ENCODE measurements around the gene RAB22A. TPM values are rescaled to one million over a fixed set of nuclear protein-coding genes. Genes with fewer than 3 reads are reported as not detected.

RAB22A gene
- total and polyA plus RNA-seq, 9 of the 15 experiments (the other 6 are each of a cell fraction or from before 2014, with no cell fraction given): 1.1 to 8.0 (median 6.7) TPM

DNA sequence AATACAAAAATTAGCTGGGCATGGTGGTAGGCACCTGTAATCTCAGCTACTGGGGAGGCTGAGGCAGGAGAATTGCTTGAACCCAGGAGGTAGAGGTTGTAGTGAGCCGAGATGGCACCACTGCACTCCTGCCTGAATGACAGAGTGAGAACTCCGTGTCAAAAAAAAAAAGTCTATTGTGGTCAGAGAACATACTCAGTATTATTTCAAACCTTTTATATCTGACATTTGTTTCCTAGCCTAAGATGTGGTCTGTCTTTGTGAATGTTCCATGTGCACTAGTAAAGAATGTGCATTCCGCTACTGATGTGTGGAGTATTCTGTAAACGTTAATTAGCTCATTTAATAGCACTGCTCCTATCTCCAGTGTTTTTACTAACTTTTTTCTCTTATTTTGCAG lies 11.7 kb downstream of the RAB22A start:
- no peaks in the 10 kb centered on the region for H3K9me3 ChIP-seq (replicated peaks; ENCODE audit: control insufficient read depth, insufficient read depth, low read depth, low read length)
- ATAC-seq (no peak), FAIRE-seq (no peak), DNase-seq (ENCODE audit: extremely low read depth in 1 of 4, low spot score in 3 of 4) (no peak)
- no peaks in the 10 kb centered on the region for H3K4me1 ChIP-seq (replicated peaks in 1 of 2; ENCODE audit: control insufficient read depth in 2 of 2, insufficient read depth in 2 of 2, low read length in 2 of 2)
- H3K9ac ChIP-seq (ENCODE audit: insufficient read depth in 1 of 2, low read depth in 2 of 2, low read length in 2 of 2): no peak overlapping the region
- H3K4me2 ChIP-seq (ENCODE audit: insufficient read depth, low read length): no peak overlapping the region
- no TSS peak for BruUV-seq (replicated peaks)
- H3K27me3 ChIP-seq (ENCODE audit: control insufficient read depth in 2 of 2, insufficient read depth in 2 of 2, low read length in 2 of 2): no peaks in the 10 kb centered on the region
- no peaks in the 10 kb centered on the region; the same call in 1 of the 2 replicates for H4K20me1 ChIP-seq (replicated peaks; ENCODE audit: control insufficient read depth, insufficient read depth, low read length)
- WGBS (ENCODE audit: insufficient coverage, low coverage, missing lambda C conversion rate): 81% methylated on average over 4 of the region's 4 CpGs
- H3K9me1 ChIP-seq (ENCODE audit: control insufficient read depth, insufficient read depth, low read length): no peaks in the 10 kb centered on the region
- no peak overlapping the region for H3K4me3 ChIP-seq
- no peak overlapping the region for H3K27ac ChIP-seq (ENCODE audit: extremely low read depth, low read depth, low read length)
- peaks cover 17% of the 10 kb centered on the region; the same call in 2 of the 3 replicates for H3K36me3 ChIP-seq (ENCODE audit: control insufficient read depth, insufficient read depth, low read length)
- intact Hi-C loops (cut with micrococcal nuclease) (no loop called here), in situ Hi-C loops (cut with MboI) (no loop called here)
- H3K79me2 ChIP-seq (ENCODE audit: control insufficient read depth, insufficient read depth, low read length): peaks cover 38% of the 10 kb centered on the region
- ChIA-PET CTCF (ENCODE audit: low intra/inter-chr PET ratio) (no interaction called here), POLR2A (interaction anchor here (0.8 to 1.2 kb wide), 3 partner anchors 9 to 39 kb away, joined by 3 read pairs; no protein-coding TSS in a partner anchor)
- no peak overlapping the region for H2AFZ ChIP-seq (ENCODE audit: low read depth, low read length)
- TF ChIP-seq, protein P1, sequence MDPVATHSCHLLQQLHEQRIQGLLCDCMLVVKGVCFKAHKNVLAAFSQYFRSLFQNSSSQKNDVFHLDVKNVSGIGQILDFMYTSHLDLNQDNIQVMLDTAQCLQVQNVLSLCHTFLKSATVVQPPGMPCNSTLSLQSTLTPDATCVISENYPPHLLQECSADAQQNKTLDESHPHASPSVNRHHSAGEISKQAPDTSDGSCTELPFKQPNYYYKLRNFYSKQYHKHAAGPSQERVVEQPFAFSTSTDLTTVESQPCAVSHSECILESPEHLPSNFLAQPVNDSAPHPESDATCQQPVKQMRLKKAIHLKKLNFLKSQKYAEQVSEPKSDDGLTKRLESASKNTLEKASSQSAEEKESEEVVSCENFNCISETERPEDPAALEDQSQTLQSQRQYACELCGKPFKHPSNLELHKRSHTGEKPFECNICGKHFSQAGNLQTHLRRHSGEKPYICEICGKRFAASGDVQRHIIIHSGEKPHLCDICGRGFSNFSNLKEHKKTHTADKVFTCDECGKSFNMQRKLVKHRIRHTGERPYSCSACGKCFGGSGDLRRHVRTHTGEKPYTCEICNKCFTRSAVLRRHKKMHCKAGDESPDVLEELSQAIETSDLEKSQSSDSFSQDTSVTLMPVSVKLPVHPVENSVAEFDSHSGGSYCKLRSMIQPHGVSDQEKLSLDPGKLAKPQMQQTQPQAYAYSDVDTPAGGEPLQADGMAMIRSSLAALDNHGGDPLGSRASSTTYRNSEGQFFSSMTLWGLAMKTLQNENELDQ (CRISPR knock-in tag; IDR thresholded peaks at IDR 0.05; ENCODE audit: borderline replicate concordance): no peak
- TF ChIP-seq CTCF (IDR thresholded peaks at IDR 0.05 in 2 of 3, conservative IDR thresholded peaks at IDR 0.05 in 1 of 3; ENCODE audit: insufficient read depth in 2 of 3, low read depth in 1 of 3, low read length in 3 of 3): no peak
- TF ChIP-seq CHCHD3 (CRISPR knock-in tag; IDR thresholded peaks at IDR 0.05): no peak
- no peak for TF ChIP-seq CBX8 (IDR thresholded peaks at IDR 0.05; ENCODE audit: borderline replicate concordance, extremely low read depth, low read depth, low read length, poor library complexity, severe bottlenecking)
- TF ChIP-seq ESRRA (IDR thresholded peaks at IDR 0.05; ENCODE audit: borderline replicate concordance, low read depth): no peak
- TF ChIP-seq SUPT5H (IDR thresholded peaks at IDR 0.05): no peak
- no peak for TF ChIP-seq MED1 (CRISPR knock-in tag; IDR thresholded peaks at IDR 0.05; ENCODE audit: borderline replicate concordance)
- TF ChIP-seq FOXK2 (conservative IDR thresholded peaks at IDR 0.05 in 1 of 2, IDR thresholded peaks at IDR 0.05 in 1 of 2; ENCODE audit: low read depth in 2 of 2): no peak
- TF ChIP-seq, protein P2, sequence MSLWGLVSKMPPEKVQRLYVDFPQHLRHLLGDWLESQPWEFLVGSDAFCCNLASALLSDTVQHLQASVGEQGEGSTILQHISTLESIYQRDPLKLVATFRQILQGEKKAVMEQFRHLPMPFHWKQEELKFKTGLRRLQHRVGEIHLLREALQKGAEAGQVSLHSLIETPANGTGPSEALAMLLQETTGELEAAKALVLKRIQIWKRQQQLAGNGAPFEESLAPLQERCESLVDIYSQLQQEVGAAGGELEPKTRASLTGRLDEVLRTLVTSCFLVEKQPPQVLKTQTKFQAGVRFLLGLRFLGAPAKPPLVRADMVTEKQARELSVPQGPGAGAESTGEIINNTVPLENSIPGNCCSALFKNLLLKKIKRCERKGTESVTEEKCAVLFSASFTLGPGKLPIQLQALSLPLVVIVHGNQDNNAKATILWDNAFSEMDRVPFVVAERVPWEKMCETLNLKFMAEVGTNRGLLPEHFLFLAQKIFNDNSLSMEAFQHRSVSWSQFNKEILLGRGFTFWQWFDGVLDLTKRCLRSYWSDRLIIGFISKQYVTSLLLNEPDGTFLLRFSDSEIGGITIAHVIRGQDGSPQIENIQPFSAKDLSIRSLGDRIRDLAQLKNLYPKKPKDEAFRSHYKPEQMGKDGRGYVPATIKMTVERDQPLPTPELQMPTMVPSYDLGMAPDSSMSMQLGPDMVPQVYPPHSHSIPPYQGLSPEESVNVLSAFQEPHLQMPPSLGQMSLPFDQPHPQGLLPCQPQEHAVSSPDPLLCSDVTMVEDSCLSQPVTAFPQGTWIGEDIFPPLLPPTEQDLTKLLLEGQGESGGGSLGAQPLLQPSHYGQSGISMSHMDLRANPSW (CRISPR knock-in tag; IDR thresholded peaks at IDR 0.05): no peak
- TF ChIP-seq ADNP (tag; IDR thresholded peaks at IDR 0.05): no peak
- TF ChIP-seq HMGXB4 (CRISPR knock-in tag; IDR thresholded peaks at IDR 0.05): no peak
- TF ChIP-seq KDM5B (IDR thresholded peaks at IDR 0.05; ENCODE audit: insufficient replicate concordance, low read depth, low read length): no peak
- TF ChIP-seq FOXJ2 (tag; IDR thresholded peaks at IDR 0.05): no peak
